ENCODE measurements around the gene NEK11.

DNA sequence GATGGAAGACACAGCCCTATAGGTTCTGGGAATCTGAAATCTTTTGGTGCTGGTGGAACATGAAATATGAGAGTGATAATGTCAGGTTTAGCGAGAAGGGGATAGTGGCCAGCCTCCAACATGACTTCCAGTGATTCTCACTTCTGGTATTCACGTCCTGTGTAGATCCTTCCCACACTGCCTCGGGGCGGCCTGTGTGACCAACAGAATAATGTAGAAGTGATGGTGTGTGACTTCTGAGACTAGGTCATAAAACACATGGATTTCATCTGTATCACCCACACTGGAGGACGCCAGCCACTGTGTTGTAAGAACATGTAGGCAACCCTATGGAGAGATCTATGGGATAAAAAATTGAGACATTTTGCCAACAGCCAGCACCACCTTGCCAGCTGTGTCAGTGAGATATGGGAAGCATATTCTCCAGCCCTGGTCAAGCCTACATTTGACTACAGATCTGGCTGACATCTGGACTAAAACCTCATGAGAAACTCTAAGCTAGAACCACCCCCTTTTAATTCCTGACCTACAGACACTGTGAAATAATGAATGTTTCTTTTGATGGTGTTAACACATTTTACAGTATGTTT, 329.4 kb downstream of the NEK11 start:
- TF ChIP-seq, protein P1, sequence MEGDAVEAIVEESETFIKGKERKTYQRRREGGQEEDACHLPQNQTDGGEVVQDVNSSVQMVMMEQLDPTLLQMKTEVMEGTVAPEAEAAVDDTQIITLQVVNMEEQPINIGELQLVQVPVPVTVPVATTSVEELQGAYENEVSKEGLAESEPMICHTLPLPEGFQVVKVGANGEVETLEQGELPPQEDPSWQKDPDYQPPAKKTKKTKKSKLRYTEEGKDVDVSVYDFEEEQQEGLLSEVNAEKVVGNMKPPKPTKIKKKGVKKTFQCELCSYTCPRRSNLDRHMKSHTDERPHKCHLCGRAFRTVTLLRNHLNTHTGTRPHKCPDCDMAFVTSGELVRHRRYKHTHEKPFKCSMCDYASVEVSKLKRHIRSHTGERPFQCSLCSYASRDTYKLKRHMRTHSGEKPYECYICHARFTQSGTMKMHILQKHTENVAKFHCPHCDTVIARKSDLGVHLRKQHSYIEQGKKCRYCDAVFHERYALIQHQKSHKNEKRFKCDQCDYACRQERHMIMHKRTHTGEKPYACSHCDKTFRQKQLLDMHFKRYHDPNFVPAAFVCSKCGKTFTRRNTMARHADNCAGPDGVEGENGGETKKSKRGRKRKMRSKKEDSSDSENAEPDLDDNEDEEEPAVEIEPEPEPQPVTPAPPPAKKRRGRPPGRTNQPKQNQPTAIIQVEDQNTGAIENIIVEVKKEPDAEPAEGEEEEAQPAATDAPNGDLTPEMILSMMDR (conservative IDR thresholded peaks at IDR 0.05; ENCODE audit: low read depth, low read length), result no peak
- no peak for TF ChIP-seq EZH2 (IDR thresholded peaks at IDR 0.05; ENCODE audit: borderline replicate concordance, low read depth, low read length, poor library complexity, severe bottlenecking)

Measured in A673 (cell line).